GM21786 (cell line): ENCODE data around the gene NFE2L1.
"Not testable (repeated sequence)": the region's sequence is repeated elsewhere in the genome, so short reads cannot be mapped to it uniquely, and the experiment has no call there.

Source experiments
- ATAC-seq: cut with Tn5 transposase; IDR thresholded peaks from one replicate; pipeline ENCODE4 v1.9.1; 2021; ENCODE audit not compliant: unreplicated experiment

NFE2L1 gene

DNA sequence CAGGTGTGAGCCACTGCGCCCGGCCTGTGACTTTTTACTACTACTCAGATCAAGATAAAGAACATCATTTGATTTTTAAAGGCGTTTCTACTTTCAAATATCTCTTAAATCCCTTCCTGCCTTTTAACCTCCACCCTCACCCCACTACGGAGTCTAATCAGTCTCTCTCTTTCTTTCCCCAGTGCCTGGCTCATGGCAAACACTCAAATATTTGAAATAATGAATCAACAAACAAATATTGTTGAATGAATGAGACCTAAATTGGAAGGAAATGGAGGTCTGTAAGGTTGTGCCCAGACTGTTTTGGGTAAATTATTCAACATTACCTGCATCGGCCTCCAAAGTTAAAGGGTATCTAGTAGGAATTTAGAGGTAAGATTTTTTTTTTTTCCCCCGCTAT is 25.3 kb upstream of the NFE2L1 start:
- ATAC-seq: no peak

DNA sequence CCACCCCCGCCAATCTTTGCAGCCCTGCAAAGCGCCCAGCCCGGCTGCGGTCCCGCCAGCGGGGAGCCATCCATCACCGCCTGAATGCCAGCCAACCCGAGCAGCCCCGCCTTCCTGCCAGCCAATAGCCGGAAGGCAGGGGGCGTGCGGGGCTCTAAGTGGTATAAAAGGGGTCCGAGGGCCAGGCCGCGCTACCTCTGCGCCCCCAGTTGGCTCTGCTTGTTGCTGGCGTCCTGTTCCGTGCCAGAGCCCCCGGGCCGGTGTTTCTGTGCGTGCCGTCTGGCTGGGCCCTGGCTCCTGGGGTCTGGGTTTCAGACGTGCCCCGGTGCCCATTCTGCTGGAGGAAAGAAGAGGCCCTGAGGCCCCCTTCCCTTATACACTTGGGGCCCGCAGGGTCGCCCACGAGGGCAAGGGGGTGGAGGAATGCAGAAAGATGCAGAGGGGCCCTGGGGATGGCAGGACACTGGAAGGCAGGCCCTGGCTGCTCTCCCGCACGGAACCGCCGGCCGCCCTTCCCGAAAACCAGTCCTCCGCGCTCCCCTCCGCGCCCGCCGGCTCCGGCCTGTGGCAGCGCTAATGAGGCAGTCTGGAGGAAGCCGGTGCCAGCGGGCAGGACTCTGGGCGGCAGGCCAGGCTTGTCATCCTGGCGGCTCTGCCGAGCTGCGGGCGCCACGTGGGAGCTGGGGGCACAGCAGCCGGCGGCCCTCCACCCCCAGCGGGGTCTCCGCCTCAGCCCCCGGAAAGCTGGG is 24.6 kb upstream of the NFE2L1 start:
- ATAC-seq: no peak

DNA sequence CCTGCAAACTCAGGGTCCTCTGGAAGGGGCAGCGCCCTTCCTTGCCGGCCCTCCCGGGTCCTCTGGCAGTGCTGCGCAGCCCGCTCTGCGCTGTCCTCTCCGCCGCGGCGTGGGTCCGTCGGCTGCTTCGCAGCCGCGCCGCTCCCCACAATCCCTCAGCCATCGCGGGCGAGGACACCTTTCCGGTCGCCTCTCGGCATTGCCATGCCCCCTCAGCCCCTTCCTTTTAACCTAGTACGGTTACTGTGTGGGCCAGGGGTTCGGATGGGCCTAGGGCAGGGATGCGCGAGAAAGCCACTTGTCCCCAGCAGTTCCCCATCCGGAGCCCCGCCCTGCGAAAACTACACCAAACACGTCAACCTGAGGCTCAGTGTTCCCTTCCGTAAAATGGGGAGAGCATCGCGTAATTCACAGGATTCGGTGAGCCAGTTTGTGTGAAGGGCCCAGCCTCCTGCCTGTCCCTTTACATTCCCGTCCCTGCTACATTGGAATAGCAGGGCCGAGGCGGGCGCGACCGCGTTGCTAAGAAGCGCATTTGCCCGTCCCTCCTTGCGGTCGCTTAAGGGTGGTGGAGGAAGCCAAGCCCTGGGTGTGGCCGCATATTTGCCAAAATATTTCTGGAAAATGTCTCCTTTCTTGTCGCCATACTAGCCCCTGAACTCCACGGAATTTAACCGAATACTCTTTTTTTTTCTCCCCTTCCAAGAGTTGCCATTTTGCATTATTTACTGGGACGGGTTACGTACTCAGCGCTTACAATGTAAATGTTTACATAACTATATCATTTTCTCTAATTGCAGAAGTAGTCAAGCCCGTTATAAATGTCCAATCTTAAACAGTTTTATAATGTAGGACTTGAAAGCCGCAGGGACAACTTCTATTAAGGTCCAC is 23.8 kb upstream of the NFE2L1 start:
- no peak for ATAC-seq

DNA sequence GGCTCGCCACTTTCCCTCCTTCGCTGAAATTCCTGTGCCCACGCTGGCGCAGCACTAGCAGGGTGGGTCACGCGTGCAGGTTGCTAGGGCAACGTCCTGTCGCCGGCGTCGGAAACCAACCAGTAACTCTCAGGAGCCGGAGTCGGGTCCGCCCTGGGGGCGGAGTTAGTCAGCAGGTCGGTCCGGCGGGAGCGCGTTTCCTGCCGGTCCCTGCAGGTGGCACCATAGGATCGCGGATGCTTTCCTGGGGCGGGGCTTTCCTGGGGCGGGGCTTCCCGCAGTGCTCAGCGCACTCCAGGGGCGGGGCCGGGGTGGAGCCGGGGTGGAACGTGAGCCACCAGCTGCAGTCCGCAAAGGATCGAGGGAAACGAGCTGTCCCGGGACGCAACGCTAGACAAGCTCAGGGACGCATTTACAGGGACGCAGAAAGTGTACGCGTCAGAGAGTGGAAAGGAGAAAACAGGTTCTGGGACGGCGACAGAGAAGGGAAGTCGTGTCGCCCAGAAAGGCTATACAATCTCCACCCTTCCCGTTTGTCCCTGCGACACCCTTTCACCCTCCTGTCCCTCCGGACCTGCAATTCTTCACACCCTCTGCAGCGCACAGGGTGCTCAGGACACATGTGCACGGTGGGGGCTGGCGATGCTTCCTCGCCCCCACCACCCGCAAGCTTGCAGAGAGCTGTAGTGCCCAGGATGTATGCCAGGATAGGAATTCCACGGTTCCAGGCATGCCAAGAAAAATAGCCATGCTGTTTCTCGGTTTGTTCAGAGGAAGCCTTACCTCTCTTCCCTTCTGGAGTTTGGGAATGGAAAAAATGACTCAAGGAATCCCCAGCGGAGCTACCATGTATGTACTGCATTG is 22.9 kb upstream of the NFE2L1 start:
- peak; percentile 71 for ATAC-seq

DNA sequence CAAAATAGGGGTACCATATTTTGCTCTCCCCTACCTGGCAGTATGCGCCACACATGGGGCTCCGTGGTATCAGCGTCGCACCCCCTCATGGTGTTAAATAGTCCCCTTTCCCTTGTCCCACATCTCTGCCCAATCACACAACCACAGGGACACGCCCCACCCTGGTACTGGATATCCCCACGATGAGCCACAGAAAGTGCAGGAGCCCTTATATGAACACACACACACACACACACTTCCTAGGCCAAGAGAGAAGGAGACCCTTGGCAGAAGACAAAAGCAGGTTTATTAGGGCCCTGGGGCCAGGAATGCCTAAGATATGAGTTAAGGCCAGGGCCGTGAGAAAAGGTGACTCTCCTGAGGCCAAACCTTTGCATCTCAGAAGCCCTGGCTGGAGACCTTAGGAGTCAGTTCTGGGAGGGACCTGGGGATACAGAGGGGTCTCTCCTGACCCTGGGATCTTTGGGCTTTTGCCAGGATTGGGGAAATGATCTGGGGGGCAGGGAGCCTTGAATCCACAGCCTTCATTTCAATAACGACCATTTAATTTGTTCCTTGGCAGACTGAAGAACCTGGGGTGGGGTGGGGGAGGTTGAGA is 22.2 kb upstream of the NFE2L1 start:
- no peak for ATAC-seq

DNA sequence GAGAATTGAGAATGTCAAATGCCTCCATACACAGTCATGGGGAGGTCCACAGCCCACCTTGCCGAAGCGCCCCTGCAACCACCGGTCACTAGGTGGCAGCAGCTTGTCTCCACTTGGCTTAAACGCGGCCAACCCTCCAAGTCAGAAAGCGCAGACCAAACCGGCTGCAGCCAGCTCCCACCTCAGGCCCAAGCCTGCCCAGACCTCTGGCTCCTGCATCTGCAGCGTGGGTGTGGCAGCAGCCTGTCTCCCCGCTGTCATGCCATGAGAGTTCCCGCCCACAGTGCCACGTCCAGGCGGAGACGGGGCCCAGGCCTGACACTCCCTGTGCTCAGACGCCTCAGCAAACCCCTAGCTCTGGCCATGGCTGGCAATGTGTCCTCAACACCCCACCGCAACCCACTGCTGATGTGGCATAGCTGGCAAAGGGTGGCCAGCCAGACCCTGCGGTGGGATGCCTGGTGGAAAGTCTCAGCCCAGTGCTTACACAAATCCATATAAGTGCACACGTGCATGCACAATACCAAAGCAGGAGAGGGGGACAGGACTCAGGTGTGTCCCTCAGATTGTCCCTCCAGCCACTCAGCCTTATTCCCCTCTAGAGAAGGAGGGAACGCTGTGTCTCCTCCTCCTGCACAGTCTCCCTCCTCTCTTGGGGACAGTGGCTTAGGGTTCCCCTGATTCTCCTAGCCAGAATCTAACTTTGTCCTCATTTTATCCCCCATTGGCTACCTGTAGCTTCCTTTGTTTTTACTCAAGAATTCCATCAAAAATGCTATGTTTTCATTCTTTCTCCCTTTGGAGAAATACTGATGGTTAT is 21.4 kb upstream of the NFE2L1 start:
- ATAC-seq: no peak

DNA sequence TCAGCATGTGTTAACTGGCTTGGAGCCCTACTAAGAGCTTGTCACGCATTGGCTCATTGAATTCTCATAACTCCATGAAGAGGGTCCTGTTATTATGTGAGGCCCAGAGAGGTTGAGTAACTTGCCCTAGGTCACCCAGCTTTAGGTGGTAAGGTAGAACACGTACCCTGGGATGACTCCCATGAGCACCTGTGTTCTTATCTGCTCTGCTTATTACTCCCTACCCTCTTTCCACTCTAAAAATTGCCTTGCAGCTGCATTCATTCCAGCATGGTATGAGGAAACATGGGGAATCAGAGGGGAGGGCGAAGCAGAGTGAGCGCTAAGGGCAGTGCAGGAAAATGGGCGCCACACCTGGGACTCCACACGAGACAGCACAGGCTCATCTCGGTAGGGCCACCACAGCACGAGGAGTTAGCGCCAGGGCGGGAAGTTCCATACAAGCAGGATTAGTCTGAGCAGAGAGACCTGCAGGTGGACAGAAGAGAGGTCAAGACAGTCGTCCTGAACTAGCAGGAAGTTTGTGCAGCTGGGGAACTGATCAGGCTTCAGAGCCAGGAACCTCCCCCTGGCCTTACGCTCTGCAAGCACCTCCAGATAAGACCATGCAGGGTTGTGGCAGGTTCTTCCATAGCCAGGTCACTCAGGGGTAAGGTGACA is 20.7 kb upstream of the NFE2L1 start:
- ATAC-seq: no peak

DNA sequence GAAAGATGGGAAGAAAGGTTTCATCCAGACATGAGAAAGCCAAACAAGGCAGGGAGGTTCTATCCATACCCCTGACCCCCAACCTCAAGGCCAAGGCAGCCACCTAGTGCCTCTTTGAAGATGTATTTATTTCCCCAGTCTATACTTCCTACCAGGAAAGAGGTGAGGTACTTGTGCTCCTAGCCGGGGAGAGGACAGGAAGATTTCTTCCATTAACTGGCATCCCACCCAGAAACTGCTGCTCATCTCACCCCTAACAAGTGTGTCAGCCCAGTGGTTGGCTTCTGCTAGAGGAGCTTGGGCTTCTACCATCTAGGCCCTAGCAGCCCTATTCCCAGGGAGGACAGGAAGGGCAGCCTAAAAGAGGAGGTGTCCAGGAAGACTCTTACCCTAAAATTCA is 19.4 kb upstream of the NFE2L1 start:
- no peak for ATAC-seq

DNA sequence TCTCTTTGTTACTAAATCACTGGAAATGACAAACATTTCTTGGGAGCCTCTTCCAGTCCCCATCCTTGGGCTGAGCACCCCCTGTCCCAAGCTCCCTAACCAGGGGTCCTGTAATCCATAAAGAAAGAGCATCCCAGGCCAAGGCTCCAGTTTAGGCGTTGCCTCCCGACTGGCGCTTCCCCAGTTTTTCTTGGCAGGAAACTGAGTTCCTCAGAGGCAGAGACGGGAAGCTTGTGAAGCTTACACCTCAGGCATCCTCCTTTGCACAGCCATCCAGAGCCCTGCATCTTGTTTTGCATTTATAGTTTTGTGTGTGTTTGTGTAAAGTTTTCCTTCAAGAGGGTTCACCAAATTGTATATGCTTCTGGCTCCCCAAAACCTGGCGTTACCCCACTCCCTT is 17.6 kb upstream of the NFE2L1 start:
- ATAC-seq: no peak

DNA sequence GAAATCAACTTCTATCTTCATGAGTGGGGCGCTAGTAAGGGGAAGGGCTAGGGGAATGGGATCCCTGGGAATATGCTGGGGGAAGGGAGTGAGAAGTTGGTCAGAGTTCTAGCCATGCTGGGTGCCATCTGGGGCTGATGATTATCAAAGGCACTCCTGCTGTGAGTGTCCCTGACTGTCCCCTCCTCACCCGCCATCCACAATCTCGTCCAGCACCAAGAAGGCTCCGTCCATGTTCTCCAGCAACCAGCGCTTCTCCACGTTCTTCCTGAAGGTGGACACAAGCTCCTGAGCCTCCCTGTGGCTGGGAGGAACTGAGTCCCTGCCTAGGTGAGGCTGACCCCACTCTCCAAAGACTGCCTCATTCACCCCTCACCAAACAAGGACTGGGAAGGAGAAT is 16.2 kb upstream of the NFE2L1 start:
- ATAC-seq: no peak

DNA sequence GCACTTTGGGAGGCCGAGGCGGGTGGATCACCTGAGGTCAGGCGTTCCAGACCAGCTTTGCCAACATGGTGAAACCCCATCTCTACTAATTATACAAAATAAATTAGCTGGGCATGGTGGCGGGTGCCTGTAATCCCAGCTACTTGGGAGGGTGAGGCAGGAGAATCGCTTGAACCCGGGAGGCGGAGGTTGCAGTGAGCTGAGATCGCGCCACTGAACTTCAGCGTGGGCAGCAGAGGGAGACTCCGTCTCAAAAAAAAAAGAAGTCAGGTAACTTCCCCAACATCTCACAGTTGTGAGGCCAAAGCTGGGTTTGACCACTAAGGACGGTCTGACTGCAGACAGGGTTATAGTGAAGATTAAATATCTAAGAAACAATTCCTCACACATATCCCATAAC is 13.4 kb upstream of the NFE2L1 start:
- ATAC-seq: not testable (repeated sequence)

DNA sequence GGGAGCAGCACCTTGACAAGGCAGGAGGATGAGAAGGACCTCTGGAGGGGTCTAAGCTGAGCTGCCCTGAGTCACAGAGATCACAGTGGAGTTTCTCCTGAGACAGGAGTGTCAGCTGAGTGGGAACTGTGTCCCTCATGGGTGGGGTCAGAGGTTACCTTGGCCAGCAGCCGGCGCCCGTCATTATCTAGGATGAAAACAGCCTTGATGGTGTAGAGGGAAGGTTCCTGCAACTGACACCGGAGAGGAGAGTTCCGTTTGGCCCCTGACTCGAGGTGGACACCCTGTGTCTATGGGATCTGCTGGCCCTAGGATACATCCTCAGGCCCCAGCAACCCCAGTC is 11.5 kb upstream of the NFE2L1 start:
- ATAC-seq: no peak

DNA sequence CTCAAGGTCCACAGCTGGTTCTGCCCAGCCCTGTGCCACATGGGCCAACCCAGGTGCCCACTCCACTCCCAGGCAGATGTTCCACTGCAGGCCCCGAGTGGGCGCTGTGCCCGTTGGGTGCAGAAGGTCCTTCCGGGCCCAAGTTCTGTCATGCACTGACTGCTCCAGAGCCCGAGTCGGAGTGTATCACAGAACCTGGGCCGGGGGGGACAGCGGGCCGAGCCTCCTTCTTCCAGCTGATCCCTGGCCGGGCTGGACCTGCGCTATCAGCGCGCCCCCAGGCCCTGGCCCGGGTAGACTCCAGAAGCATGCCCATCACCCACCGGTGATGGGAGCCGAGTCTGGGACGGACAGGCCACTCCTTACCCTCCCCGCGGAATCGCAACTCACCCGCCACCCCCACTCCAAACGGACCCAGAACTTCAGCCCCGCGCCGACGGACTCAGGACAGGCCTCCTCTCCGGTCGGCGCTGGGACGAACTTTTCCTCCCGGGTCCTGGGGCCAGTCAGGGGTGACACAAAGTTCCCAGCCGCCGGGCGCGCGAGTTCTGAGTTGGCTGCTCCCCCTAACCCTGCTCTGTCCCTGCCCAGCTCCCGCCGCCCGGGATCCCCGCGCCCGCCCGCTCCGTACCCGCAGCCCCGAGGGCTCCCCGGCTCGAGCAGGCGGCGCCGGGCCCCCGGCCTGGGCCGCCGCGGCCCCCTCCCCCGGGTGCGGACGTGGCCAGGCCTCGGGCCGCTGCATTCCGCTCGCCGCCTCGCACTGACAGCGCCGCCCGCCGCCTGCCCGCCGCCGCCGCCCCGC is 10.9 kb upstream of the NFE2L1 start, which contains the start of gene COPZ2:
COPZ2 (minus strand) TSS at position 762 of the 802 bp plus-strand sequence; CDS start at position 742, 20 bp downstream.
- ATAC-seq: no peak

DNA sequence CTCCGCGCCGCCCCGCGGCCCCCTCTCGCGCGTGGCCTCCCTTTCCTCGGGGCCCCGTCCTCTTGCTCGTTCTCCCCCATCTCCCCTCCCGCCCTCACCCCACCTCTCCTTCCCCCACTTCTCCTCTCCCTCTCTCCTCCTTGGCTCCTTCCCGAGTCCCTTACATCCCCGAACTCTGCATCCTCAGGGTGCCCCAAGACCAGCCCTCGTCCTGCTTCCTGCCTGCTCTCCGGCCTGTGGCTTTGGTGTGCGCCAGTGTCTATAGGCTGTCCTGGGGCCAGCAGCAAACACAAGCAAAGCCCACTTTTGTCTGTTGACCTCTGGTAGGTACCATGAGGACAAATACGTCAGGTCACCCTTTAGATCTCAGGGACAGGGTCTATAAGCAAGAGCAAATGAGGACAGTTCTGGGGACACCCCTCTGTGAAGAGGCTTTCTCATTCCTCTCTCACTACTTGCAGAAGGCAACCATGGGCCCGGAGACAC is 10.3 kb upstream of the NFE2L1 start:
- no peak for ATAC-seq

DNA sequence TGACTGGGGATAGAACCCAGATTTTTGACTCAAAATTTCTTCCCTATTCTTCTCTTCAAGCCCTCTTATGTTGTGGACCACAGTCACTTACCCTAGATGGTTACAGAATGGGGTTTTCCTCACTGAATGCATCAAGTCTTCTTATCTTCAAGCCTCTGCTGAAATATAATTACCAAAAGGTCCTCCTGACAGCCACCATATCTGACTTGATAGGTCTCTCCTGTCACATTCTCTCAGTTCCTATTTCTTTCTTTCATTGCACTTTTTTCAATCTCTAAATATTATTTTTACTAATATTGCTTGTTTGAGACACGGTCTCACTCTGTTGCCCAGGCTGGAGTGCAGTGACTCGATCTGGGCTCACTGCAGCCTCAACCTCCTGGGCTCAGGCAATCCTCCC is 9.5 kb upstream of the NFE2L1 start:
- ATAC-seq: no peak

DNA sequence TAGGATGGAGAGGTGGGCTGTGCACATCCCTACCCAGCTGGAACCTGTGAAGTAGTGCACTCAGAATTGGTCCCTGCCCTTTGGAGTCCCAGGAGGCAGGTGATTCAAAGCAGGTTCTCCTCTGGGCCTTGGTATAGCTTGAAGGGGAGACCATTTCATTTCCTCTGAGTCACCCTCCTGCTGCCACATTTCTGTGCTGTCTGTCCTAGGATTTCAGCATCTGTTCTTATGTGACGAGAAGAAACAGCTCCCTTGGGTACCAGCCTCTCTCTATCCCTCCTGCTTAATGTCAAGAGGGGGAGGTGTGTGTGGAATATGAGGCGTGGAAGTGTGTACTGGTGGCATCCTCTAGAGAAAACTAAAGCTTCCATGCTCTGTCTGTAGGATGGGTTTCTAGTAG is 5.0 kb upstream of the NFE2L1 start:
- ATAC-seq: no peak

DNA sequence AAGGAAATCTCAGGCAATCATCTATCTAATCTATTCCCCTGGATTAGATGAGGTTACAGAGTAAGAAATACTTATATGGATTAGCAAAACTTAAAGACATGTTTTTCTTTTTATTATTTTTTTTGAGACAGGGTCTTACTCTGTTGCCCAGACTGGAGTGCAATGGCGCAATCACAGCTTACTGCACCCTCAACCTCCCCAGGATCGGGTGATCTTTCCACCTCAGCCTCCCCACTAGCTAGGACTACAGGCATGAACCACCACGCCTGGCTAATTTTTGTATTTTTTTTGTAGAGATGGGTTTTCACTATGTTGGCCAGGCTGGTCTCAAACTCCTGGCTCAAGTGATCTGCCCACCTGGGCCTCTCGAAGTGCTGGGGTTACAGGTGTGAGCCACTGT is 3.3 kb upstream of the NFE2L1 start:
- ATAC-seq: no peak

DNA sequence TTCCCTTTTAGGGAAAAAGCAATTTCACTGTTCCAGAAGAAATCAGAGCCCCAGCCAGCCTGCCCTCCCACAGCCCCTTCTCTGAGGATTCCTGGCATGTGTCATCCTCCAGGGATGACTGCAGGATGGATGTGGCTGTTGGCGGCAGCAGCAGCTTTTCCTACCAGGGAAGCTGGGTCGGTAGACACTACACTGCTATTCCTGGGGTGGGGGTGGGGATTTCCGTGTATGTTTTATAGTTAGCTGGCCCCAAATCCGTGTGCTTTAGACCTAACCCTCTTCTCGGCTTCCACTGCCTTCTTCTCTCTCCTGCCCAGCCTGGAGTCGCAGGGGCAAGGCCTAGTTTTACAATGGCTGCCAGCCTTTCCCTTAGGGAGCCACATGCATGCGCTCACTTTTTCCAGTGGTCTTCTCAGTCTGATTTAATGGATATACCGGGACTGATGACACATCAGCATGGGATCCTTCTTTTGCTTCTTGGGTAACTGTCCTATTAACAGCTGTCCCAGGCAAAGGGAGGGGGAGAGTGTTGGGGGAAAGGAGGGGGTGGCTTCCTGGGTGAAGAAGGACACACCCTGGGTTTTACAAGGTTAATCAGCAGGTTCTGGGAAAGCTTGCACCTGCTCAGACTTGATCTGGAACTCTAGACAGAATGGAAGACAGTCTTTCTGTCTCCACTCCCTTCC is 2.7 kb upstream of the NFE2L1 start:
- no peak for ATAC-seq
